Measurements from ENCODE around the gene NIPA2.

DNA sequence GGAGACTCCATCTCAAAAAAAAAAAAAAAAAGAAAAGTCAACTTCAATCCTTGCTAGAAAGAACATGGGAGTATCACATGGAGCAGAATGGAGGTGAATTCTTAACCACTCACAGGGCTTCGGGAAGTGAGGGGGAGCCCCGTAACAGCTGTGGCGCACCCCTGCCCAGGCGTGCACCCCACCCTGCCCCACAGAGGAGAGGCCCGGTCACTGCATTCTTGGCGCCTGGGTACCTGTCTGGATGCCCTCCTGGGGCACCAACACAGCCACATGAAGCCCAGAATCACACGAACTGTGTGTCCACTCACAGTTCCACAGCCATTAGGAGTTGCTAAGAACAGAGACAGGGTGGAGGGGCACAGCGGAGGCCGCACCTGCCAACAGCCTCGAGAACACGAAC, 51.8 kb downstream of the NIPA2 start:
- TF ChIP-seq, protein P1, sequence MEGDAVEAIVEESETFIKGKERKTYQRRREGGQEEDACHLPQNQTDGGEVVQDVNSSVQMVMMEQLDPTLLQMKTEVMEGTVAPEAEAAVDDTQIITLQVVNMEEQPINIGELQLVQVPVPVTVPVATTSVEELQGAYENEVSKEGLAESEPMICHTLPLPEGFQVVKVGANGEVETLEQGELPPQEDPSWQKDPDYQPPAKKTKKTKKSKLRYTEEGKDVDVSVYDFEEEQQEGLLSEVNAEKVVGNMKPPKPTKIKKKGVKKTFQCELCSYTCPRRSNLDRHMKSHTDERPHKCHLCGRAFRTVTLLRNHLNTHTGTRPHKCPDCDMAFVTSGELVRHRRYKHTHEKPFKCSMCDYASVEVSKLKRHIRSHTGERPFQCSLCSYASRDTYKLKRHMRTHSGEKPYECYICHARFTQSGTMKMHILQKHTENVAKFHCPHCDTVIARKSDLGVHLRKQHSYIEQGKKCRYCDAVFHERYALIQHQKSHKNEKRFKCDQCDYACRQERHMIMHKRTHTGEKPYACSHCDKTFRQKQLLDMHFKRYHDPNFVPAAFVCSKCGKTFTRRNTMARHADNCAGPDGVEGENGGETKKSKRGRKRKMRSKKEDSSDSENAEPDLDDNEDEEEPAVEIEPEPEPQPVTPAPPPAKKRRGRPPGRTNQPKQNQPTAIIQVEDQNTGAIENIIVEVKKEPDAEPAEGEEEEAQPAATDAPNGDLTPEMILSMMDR (IDR thresholded peaks at IDR 0.05): no peak
- no peak for TF ChIP-seq POLR2A (IDR thresholded peaks at IDR 0.05)

All from transverse colon (tissue), 3 donors.